Measurements from ENCODE around the gene FAHD2A.
"Not testable (repeated sequence)": the region's sequence is repeated elsewhere in the genome, so short reads cannot be mapped to it uniquely, and the experiment has no call there.

The FAHD2A gene

GRCh38 chr2:95375532-95376150 is 26.9 kb upstream of the FAHD2A start:
- DNase-seq (ENCODE audit: low read depth in 3 of 3): no peak

- no peak for DNase-seq (ENCODE audit: low read depth in 3 of 3)
Observed at GRCh38 chr2:95376311-95377215, 25.9 kb upstream of the FAHD2A start.

DNA sequence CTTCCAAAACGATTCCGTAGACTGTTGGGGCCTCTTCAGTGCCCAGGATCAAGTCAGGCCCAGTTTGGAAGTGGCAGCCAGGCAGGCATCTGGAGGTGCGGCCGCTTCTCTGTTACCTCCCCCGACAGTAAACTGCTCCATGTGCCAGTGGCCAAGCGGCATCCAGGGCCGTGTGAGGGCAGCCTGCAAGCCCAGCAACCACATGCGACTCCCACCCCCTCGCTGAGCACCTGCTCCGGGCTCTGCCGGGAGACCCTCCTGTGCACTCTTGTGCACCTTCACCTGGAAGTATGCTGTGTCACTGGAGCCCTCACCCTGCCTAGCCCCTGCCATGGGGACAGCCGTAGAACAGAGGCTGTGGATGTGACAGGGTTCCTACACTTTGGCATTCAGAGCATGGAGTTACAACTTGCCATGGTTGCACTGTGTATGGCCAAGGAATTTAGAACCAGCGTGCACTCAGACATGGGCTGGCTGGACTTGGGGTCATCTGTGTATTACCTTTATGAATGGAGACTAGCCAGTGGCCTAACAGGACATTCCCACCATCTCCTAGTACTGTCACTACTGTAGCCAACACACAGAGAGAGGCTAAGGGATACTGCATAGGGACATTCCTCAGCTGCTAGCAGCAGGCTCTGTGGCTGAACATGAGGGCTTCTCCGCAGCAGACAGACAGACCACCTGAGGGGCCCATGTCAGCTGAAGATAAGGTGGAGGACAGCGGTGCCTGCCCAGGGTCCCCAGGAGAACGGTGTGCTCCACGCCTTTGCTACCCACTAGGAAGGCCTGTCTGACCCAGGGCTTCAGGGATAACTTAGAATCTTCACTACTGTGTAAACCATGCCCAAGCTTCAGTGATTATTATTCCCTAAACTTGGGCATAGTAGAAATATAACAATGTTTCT is 25.0 kb upstream of the FAHD2A start:
- DNase-seq (ENCODE audit: low read depth in 3 of 3): no peak

GRCh38 chr2:95378281-95378680 is 24.2 kb upstream of the FAHD2A start:
- not testable (repeated sequence) for DNase-seq (ENCODE audit: low read depth in 3 of 3)

DNA sequence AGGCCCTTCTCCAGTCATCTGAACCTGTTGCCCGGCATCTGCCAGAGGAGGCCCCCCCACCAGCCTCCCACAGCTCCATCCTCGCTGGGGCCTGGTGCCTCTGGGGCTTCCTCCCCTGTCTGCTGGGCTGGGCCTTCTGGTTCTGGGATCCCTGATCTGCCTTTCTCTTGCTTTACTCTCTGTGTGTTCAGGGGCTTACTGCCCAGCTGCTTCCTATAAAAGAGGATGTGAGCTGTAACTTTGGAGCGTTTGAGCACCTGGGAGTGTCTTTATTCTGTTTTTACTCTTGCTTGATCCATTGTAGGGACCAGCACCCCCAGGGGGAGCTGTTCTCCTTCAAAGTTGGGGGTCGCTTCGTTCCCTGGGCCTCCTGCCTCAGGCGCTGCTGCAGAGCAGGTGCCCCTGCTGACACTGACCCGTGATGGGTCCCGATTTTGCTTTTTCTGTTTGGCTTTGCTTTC is 23.1 kb upstream of the FAHD2A start:
- DNase-seq (ENCODE audit: low read depth in 3 of 3): no peak

DNA sequence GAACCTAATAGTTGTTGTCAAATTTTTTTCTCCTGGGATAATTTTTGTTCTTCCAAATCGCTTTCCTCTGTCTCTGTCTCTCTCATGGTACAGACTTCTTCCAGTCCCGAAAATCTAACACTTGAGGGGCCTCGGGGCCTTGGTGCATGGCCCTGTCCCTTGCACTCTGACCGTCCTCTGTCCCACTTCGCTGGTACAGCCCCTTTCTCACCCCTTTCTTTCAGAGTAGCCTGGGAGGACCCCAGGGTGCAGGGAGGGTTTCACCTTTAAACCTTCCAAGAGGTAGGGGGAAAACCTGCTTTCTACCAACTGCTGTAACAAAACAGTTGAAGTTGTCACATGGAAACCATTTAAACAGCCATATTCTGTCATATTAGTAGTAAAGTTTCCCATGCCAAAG is 22.2 kb upstream of the FAHD2A start:
- no peak for DNase-seq (ENCODE audit: low read depth in 3 of 3)

DNA sequence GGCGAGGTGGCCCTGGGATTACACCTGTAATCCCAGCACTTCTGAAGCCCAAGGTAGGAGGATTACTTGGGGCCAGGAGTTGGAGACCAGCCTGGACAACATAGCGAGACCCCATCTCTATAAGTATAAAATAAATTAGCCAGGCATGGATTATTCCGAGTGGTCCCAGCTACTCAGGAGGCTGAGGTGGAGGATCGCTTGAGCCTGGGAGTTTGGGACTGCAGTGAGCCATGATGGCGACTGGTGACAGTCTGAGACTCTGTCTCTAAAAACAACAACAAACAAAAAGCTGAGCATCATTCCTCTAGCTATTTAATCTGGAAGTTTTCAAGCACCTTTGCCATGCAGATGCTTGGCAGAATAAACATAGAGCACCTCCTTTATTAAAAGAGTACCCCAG is 21.8 kb upstream of the FAHD2A start:
- no peak for DNase-seq (ENCODE audit: low read depth in 3 of 3)

- DNase-seq (ENCODE audit: low read depth in 3 of 3): no peak
Observed at GRCh38 chr2:95381212-95382191, 21.0 kb upstream of the FAHD2A start.

DNA sequence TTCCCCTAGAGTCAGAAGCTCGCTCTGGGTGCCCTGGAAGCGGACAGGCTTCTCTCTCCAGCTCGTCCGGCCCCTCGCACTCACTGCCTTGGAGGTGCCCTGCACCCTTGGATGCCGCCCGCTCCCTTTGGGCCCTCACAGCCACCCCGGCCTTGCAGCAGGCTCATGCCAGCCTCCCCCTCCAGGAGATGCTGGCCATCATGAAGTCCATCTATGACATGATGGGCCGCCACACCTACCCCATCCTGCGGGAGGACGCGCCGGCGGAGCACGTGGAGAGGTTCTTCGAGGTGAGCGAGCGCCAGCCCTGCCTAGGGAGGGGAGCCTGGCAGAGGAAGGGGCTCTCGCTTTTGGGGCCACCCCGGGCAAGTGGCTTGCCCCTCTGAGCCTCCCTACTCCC is 20.3 kb upstream of the FAHD2A start:
- DNase-seq (ENCODE audit: low read depth in 3 of 3): no peak

GRCh38 chr2:95382686-95383634 is 19.5 kb upstream of the FAHD2A start:
- no peak for DNase-seq (ENCODE audit: low read depth in 3 of 3)

- no peak for DNase-seq (ENCODE audit: low read depth in 3 of 3)
Observed at GRCh38 chr2:95383635-95384027, 18.9 kb upstream of the FAHD2A start.

- no peak for DNase-seq (ENCODE audit: low read depth in 3 of 3)
Observed at GRCh38 chr2:95384854-95385569, 17.5 kb upstream of the FAHD2A start.

GRCh38 chr2:95385570-95385984 is 16.9 kb upstream of the FAHD2A start:
- no peak for DNase-seq (ENCODE audit: low read depth in 3 of 3)

DNA sequence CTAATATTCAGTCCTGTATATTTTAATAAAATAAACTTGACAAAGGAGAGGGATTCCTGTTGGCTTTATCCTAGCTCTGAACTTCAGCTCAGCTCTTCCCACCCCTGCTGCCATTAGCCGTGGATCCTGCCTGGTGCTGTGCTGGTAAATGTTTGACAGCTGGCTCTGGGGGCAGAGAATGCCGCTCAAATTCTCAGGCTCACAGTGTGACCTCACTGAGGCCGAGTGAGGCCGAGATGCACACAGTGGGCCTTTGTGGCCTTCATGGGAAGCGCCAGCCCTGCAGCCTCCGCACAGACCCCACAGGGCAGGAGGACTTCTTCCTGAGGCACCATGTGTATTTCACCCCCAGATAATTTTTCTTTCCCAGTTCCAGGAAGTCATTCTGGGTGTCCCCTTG is 16.5 kb upstream of the FAHD2A start:
- no peak for DNase-seq (ENCODE audit: low read depth in 3 of 3)

GRCh38 chr2:95387358-95387757 is 15.2 kb upstream of the FAHD2A start:
- no peak for DNase-seq (ENCODE audit: low read depth in 3 of 3)

DNA sequence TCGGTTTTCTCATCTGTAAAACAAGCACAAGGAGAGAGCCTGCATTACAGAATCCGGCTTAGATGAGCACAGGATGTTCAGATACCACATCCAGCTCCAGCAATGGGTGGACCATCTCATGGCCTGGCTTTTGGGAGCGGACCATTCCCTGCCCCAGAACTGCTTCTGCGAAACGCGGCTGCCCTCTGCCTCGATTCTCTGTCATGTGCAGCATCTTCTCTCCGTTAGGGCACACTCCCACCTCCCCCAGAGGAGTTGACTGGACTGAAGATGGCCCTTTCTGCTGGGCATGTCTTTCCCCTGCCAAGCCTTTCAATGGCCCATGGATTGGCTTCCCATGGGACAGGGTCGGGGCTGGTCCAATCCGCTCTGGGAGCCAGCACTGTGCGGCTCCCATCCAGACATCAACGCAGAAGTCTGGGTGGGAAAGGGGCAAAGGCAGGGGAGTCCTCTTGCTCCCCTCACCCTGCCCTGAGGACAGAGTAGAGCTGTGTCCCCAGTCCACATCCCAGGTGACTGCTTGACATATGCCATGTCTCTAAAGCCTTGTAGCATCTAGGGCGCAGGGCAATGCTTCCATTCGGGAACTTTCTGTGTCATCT is 14.3 kb upstream of the FAHD2A start:
- DNase-seq (ENCODE audit: low read depth in 3 of 3): no peak

DNA sequence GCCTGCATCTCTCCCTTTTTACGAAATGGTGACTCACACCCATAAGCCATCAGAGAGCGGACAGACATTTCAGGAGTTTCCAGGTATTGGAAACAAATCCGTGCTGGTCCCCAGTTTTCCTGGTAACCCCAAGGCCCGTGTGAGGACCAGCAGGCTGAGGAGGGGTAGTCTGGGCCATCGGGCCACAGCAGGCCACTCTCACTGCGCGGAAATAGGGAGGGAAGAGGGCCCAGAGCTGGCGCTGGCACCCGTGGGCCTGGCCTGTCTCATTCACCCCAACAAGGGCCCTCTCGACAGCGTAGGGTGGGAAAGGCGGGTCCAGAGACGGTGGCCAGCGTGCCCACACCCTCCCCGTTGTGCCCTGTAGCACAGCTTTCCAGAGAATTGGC is 13.7 kb upstream of the FAHD2A start:
- no peak for DNase-seq (ENCODE audit: low read depth in 3 of 3)

DNA sequence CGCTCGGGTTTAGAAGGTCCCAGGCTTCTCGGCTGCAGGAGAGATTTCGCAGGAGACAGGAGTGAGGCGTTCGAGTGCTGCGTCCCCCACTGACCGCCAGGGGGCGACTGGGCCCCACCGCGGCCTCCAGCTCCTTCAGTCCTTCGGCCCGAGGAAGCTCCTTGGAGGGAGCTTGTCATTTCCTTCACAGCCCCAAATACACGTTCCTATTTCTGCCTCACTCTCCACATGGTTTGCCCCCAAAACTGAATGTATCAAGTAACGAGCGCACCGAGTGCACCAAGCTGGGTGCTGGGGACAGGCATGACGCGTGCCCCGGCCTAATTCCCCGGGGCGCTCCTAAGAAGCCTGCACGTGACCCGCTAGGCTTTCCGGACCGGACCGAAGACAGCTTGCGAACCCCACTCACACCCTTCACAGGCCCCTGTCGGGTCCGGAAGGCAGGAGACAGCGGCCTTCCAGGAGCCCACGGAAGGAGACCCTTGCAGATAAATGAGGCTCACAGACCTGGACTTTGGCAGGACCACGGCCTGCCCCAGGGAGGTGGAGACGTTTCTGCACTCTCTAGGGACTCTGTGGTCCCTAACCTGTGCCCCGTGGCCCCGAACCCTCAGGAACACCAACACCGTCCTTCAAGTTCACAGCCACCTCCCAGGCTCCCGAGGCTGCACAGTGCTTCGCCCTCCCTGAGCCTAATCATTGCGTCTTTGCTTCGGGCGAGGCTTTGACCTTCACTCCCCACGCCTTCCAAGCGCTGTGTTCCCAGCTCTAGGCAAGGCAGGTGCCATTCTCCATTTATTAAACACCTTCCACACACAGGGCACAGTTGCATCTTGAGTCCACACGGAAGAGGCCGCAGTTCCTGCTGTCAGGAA is 13.0 kb upstream of the FAHD2A start:
- DNase-seq (ENCODE audit: low read depth in 3 of 3): no peak
